ENCODE data around the gene KRTAP10-1. TPM values are rescaled to one million over a fixed set of nuclear protein-coding genes. Genes with fewer than 3 reads are reported as not detected.

The KRTAP10-1 gene
- total and polyA plus RNA-seq, 2 of the 13 experiments (the other 11 are each of a cell fraction or from before 2014, with no cell fraction given), result not detected

DNA sequence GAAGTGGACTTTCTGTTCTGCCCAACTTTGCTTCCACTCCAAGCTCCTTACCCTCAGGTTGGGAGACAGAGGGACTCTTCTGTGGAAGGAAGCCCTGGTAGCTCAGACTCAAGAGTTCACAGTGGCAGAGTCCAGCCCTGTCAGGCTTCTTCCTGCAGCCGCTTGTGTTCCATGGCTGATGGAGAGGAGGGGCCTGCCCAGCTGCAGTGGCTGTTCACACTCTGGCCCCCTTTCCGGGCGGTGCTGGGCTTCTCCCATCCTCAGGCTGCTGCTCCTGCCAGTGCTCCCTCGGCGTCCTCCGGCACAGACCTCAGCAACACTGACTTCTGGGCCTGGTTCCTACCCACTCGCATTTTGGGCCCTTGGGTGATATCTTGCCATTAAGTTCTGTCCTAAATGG, 4.0 kb downstream of the KRTAP10-1 start:
- Histone ChIP-seq H3K27me3 (ENCODE audit: control insufficient read depth in 1 of 2, insufficient read depth in 2 of 2, low read length in 2 of 2) (peaks cover 0 to 7% of the 10 kb centered on the region in 2 experiments; a peak in 3 of 5 replicates), H3K4me1 (ENCODE audit: insufficient read depth, low read length) (no peaks in the 10 kb centered on the region), H3K36me3 (replicated peaks in 1 of 2; ENCODE audit: control insufficient read depth in 1 of 2, insufficient read depth in 2 of 2, low read length in 2 of 2) (no peaks in the 10 kb centered on the region), H3K9me3 (ENCODE audit: low read length) (no peaks in the 10 kb centered on the region), H3K79me2 (ENCODE audit: insufficient read depth, low read length) (no peaks in the 10 kb centered on the region), H4K20me1 (ENCODE audit: insufficient read depth, low read length) (no peaks in the 10 kb centered on the region), H3K9ac (ENCODE audit: insufficient read depth, low read depth, low read length) (no peak overlapping the region), H3K4me3 (replicated peaks in 1 of 3; ENCODE audit: insufficient read depth in 1 of 3, low read depth in 2 of 3, low read length in 3 of 3) (no peak overlapping the region), H3K4me2 (ENCODE audit: low read depth, low read length) (no peak overlapping the region), H3K27ac (ENCODE audit: extremely low read length, insufficient read depth, low read length) (no peak overlapping the region), H2AFZ (ENCODE audit: low read length) (no peak overlapping the region)
- POLR2A ChIA-PET, result no interaction called here
- ATAC-seq (no peak), DNase-seq (ENCODE audit: low spot score) (no peak), FAIRE-seq (no peak)
- intact Hi-C loops (cut with micrococcal nuclease; ENCODE audit: unreplicated experiment), result no loop called here
- in situ Hi-C loops (cut with HindIII; ENCODE audit: extremely low pct_ligation_motif_present, low pct_unique_long_range_greater_than_20kb), result no loop called here
- WGBS (ENCODE audit: low lambda C conversion rate), result 23% methylated on average over 4 of the region's 7 CpGs
- CTCF ChIA-PET (ENCODE audit: low intra/inter-chr PET ratio, low total read pairs), result no interaction called here
- no peak for TF ChIP-seq U2AF1 (optimal IDR thresholded peaks at IDR 0.05; ENCODE audit: low read depth, low read length)
- no peak for TF ChIP-seq SMYD3 (CRISPR knock-in tag; IDR thresholded peaks at IDR 0.05)
- TF ChIP-seq TOPORS (CRISPR knock-in tag; IDR thresholded peaks at IDR 0.05), result no peak
- TF ChIP-seq ETV6 (CRISPR knock-in tag; conservative IDR thresholded peaks at IDR 0.05), result no peak
- TF ChIP-seq MYNN (CRISPR knock-in tag; IDR thresholded peaks at IDR 0.05; ENCODE audit: low read depth), result no peak
- TF ChIP-seq ZNF557 (CRISPR knock-in tag; IDR thresholded peaks at IDR 0.05), result no peak
- TF ChIP-seq, protein P1, sequence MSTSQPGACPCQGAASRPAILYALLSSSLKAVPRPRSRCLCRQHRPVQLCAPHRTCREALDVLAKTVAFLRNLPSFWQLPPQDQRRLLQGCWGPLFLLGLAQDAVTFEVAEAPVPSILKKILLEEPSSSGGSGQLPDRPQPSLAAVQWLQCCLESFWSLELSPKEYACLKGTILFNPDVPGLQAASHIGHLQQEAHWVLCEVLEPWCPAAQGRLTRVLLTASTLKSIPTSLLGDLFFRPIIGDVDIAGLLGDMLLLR (CRISPR knock-in tag; IDR thresholded peaks at IDR 0.05), result no peak
- TF ChIP-seq ZNF225 (CRISPR knock-in tag; IDR thresholded peaks at IDR 0.05), result no peak
- TF ChIP-seq NONO (IDR thresholded peaks at IDR 0.05), result no peak
- no peak for TF ChIP-seq NONO (CRISPR knock-in tag; conservative IDR thresholded peaks at IDR 0.05)
- no peak for TF ChIP-seq ZNF737 (CRISPR knock-in tag; IDR thresholded peaks at IDR 0.05; ENCODE audit: borderline replicate concordance)
- no peak for TF ChIP-seq ARID3A (IDR thresholded peaks at IDR 0.05; ENCODE audit: low read depth, low read length)
- TF ChIP-seq, protein P2, sequence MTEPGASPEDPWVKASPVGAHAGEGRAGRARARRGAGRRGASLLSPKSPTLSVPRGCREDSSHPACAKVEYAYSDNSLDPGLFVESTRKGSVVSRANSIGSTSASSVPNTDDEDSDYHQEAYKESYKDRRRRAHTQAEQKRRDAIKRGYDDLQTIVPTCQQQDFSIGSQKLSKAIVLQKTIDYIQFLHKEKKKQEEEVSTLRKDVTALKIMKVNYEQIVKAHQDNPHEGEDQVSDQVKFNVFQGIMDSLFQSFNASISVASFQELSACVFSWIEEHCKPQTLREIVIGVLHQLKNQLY (CRISPR knock-in tag; IDR thresholded peaks at IDR 0.05), result no peak
- TF ChIP-seq, protein P3, sequence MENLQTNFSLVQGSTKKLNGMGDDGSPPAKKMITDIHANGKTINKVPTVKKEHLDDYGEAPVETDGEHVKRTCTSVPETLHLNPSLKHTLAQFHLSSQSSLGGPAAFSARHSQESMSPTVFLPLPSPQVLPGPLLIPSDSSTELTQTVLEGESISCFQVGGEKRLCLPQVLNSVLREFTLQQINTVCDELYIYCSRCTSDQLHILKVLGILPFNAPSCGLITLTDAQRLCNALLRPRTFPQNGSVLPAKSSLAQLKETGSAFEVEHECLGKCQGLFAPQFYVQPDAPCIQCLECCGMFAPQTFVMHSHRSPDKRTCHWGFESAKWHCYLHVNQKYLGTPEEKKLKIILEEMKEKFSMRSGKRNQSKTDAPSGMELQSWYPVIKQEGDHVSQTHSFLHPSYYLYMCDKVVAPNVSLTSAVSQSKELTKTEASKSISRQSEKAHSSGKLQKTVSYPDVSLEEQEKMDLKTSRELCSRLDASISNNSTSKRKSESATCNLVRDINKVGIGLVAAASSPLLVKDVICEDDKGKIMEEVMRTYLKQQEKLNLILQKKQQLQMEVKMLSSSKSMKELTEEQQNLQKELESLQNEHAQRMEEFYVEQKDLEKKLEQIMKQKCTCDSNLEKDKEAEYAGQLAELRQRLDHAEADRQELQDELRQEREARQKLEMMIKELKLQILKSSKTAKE (CRISPR knock-in tag; IDR thresholded peaks at IDR 0.05; ENCODE audit: borderline replicate concordance), result no peak
- no peak for TF ChIP-seq PHF20 (CRISPR knock-in tag; IDR thresholded peaks at IDR 0.05)
- no peak for TF ChIP-seq ZNF468 (CRISPR knock-in tag; IDR thresholded peaks at IDR 0.05)
- no peak for TF ChIP-seq TARDBP (CRISPR knock-in tag; IDR thresholded peaks at IDR 0.05)
- BruUV-seq (replicated peaks), result no TSS peak

Measured in HepG2 (cell line).